ENCODE measurements around the gene VWA2.
"Not testable (repeated sequence)": the region's sequence is repeated elsewhere in the genome, so short reads cannot be mapped to it uniquely, and the experiment has no call there.

Gene VWA2

GRCh38 chr10:114329634-114330365 is 90.7 kb downstream of the VWA2 start:
- Histone ChIP-seq H3K9ac (ENCODE audit: low read length) (no peak overlapping the region), H2AFZ (ENCODE audit: low read length) (no peak overlapping the region), H3K79me2 (ENCODE audit: low read length) (no peaks in the 10 kb centered on the region), H3K4me2 (ENCODE audit: low read depth, low read length) (no peak overlapping the region), H3K9me3 (replicated peaks; ENCODE audit: insufficient read depth, low read length) (no peaks in the 10 kb centered on the region), H3K4me1 (ENCODE audit: low read length) (peaks cover 35% of the 10 kb centered on the region), H4K20me1 (ENCODE audit: insufficient read depth, low read length) (no peaks in the 10 kb centered on the region), H3K4me3 (ENCODE audit: low read length) (no peak overlapping the region), H3F3A (ENCODE audit: insufficient read depth, low read length) (no peaks in the 10 kb centered on the region), H3K27me3 (replicated peaks; ENCODE audit: insufficient read depth, low read length) (no peaks in the 10 kb centered on the region), H3K36me3 (replicated peaks; ENCODE audit: insufficient read depth, low read length) (no peaks in the 10 kb centered on the region), H3K27ac (ENCODE audit: low read length) (no peak overlapping the region), H3K9me2 (replicated peaks; ENCODE audit: insufficient read depth, low read length) (no peaks in the 10 kb centered on the region)
- no peak for TF ChIP-seq EZH2 (optimal IDR thresholded peaks at IDR 0.05; ENCODE audit: low read depth, low read length)
- no peak for TF ChIP-seq EZH2phosphoT487 (IDR thresholded peaks at IDR 0.05; ENCODE audit: low read length)
- TF ChIP-seq CTCF (IDR thresholded peaks at IDR 0.05; ENCODE audit: low read length): no peak
- DNase-seq: no peak

GRCh38 chr10:114332301-114333192 is 93.5 kb downstream of the VWA2 start:
- H3K9ac ChIP-seq (ENCODE audit: low read length): no peak overlapping the region
- peaks cover 6% of the 10 kb centered on the region; the same call in 1 of the 2 replicates for H3F3A ChIP-seq (ENCODE audit: insufficient read depth, low read length)
- H3K27ac ChIP-seq (ENCODE audit: low read length): no peak overlapping the region
- H3K4me2 ChIP-seq (ENCODE audit: low read depth, low read length): no peak overlapping the region
- peaks cover 52% of the 10 kb centered on the region for H3K4me1 ChIP-seq (ENCODE audit: low read length)
- no peaks in the 10 kb centered on the region for H3K9me3 ChIP-seq (replicated peaks; ENCODE audit: insufficient read depth, low read length)
- no peaks in the 10 kb centered on the region for H3K27me3 ChIP-seq (replicated peaks; ENCODE audit: insufficient read depth, low read length)
- no peaks in the 10 kb centered on the region for H4K20me1 ChIP-seq (ENCODE audit: insufficient read depth, low read length)
- no peaks in the 10 kb centered on the region for H3K9me2 ChIP-seq (replicated peaks; ENCODE audit: insufficient read depth, low read length)
- DNase-seq: no peak
- no peaks in the 10 kb centered on the region for H3K36me3 ChIP-seq (replicated peaks; ENCODE audit: insufficient read depth, low read length)
- H3K4me3 ChIP-seq (ENCODE audit: low read length): no peak overlapping the region
- no peak overlapping the region for H2AFZ ChIP-seq (ENCODE audit: low read length)
- TF ChIP-seq EZH2phosphoT487 (IDR thresholded peaks at IDR 0.05; ENCODE audit: low read length): no peak
- no peak for TF ChIP-seq EZH2 (optimal IDR thresholded peaks at IDR 0.05; ENCODE audit: low read depth, low read length)
- TF ChIP-seq CTCF (IDR thresholded peaks at IDR 0.05; ENCODE audit: low read length): no peak
- H3K79me2 ChIP-seq (ENCODE audit: low read length): no peaks in the 10 kb centered on the region

GRCh38 chr10:114333441-114333840 is 94.4 kb downstream of the VWA2 start:
- not testable (repeated sequence) for H3K9me3 ChIP-seq (replicated peaks; ENCODE audit: insufficient read depth, low read length); H3K79me2 ChIP-seq (ENCODE audit: low read length); H3K27ac ChIP-seq (ENCODE audit: low read length); H3K9me2 ChIP-seq (replicated peaks; ENCODE audit: insufficient read depth, low read length); H3K4me3 ChIP-seq (ENCODE audit: low read length); H3K4me2 ChIP-seq (ENCODE audit: low read depth, low read length); H3F3A ChIP-seq (ENCODE audit: insufficient read depth, low read length); DNase-seq; H3K9ac ChIP-seq (ENCODE audit: low read length); H3K36me3 ChIP-seq (replicated peaks; ENCODE audit: insufficient read depth, low read length); H3K27me3 ChIP-seq (replicated peaks; ENCODE audit: insufficient read depth, low read length); H4K20me1 ChIP-seq (ENCODE audit: insufficient read depth, low read length); H2AFZ ChIP-seq (ENCODE audit: low read length)
- H3K4me1 ChIP-seq (ENCODE audit: low read length): peaks cover 52% of the 10 kb centered on the region

Measured in MM.1S (cell line).